KBM-7 (cell line): ENCODE results near the gene EMILIN1.
"Not testable (repeated sequence)": the region's sequence is repeated elsewhere in the genome, so short reads cannot be mapped to it uniquely, and the experiment has no call there.

Experiments used
- DNase-seq: peaks from one replicate; pipeline ENCODE4 v3.0.0-alpha.2; 2015
- in situ Hi-C: fragments of 300-500 bp; cut with MboI; formaldehyde crosslinking; loops from 2 replicates; pipeline ENCODE4 v1.14.3; 2020; ENCODE audit warnings: low sequenced_read_pairs, low pct_unique_long_range_greater_than_20kb, mixed read lengths

EMILIN1 gene

GRCh38 chr2:27075566-27075871 is 2.9 kb upstream of the EMILIN1 start:
- in situ Hi-C loops: not testable (repeated sequence)

GRCh38 chr2:27076323-27076722 is 2.1 kb upstream of the EMILIN1 start:
- DNase-seq: no peak
- in situ Hi-C loops: no loop called here

More at GRCh38 chr2:27075566-27075871, 2.9 kb upstream of the EMILIN1 start:
- DNase-seq: not testable (repeated sequence)

GRCh38 chr2:27077231-27077630 is 1.2 kb upstream of the EMILIN1 start:
- in situ Hi-C loops: no loop called here
- DNase-seq: no peak

- DNase-seq: no peak
- in situ Hi-C loops: no loop called here
Measured at GRCh38 chr2:27079233-27080139, 1.1 kb downstream of the EMILIN1 start.

GRCh38 chr2:27080140-27080469 is 1.7 kb downstream of the EMILIN1 start:
- in situ Hi-C loops: no loop called here
- no peak for DNase-seq

- no peak for DNase-seq
- in situ Hi-C loops: no loop called here
Measured at GRCh38 chr2:27080603-27080936, 2.2 kb downstream of the EMILIN1 start.

- in situ Hi-C loops: no loop called here
Measured at GRCh38 chr2:27081984-27082772, 3.8 kb downstream of the EMILIN1 start.

GRCh38 chr2:27082773-27083409 is 4.5 kb downstream of the EMILIN1 start:
- DNase-seq: no peak
- in situ Hi-C loops: no loop called here

More at GRCh38 chr2:27081984-27082772, 3.8 kb downstream of the EMILIN1 start:
- no peak for DNase-seq

GRCh38 chr2:27083410-27084296 is 5.2 kb downstream of the EMILIN1 start:
- DNase-seq: no peak
- in situ Hi-C loops: no loop called here

- in situ Hi-C loops: no loop called here
- no peak for DNase-seq
Measured at GRCh38 chr2:27084297-27085061, 6.1 kb downstream of the EMILIN1 start.

GRCh38 chr2:27085062-27085672 is 6.8 kb downstream of the EMILIN1 start:
- in situ Hi-C loops: no loop called here
- no peak for DNase-seq

- no peak for DNase-seq
- in situ Hi-C loops: no loop called here
Measured at GRCh38 chr2:27085673-27086089, 7.3 kb downstream of the EMILIN1 start.

- in situ Hi-C loops: no loop called here
- DNase-seq: peak; percentile 95
Measured at GRCh38 chr2:27086090-27086723, 7.8 kb downstream of the EMILIN1 start.

- in situ Hi-C loops: no loop called here
- DNase-seq: no peak
Measured at GRCh38 chr2:27086724-27087593, 8.5 kb downstream of the EMILIN1 start, which contains the start of gene KHK. Gene KHK (plus strand): TSS chr2:27086772. CDS start chr2:27087260, 488 bp downstream.

GRCh38 chr2:27087823-27088410 is 9.5 kb downstream of the EMILIN1 start:
- in situ Hi-C loops: no loop called here
- DNase-seq: no peak

- in situ Hi-C loops: no loop called here
- DNase-seq: no peak
Measured at GRCh38 chr2:27088634-27089033, 10.2 kb downstream of the EMILIN1 start.
